GM21786 (cell line): ENCODE results near the gene IER5L.

ENCODE experiments used
- ATAC-seq: cut with Tn5 transposase; IDR thresholded peaks from one replicate; pipeline ENCODE4 v1.9.1; 2021; ENCODE audit not compliant: unreplicated experiment

IER5L gene

GRCh38 chr9:129182122-129182521 lies 4.1 kb upstream of the IER5L start:
- no peak for ATAC-seq

- ATAC-seq = no peak
These were observed 3.2 kb upstream of the IER5L start for GRCh38 chr9:129181246-129181645.

GRCh38 chr9:129178568-129179382 lies 714 bp upstream of the IER5L start:
- no peak for ATAC-seq

GRCh38 chr9:129177443-129177790 lies 644 bp downstream of the IER5L start:
- peak; percentile 11 for ATAC-seq

DNA sequence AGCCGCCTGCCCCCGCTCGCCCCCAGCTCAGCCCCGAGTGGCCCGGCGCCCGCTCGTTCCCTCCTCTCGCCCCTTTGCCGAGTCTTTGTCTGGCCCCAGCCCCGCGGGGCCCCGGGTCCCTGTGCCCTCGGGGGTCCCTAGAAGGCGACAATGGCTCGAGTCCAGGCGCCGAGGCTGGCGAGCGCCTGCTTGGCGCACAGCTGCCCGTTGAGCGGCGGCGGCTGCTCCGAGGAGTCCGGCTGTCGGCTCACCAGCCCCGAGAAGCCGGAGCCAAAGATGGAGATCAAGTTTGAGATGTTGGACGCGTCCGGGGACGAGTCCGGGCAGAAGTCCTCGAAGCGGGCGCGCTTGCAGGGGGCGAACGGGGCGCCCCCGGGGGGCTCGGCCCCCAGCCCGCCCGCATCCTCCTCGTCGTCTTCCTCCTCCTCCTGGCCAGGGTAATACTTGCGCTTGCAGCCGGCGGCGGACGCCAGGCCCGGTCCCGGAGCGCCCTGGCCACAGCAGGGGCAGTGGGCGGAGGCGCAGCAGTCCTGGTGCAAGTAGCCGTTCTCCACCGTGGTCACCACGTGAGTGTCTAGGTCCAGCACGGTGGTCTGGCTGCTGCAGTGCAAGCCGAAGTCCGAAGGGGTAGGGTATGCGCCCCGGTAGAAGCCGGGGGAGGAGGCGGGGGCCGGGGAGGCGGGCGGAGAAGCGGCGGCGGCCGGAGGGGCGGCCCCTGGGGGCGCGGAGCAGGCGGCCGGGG lies 1.2 kb downstream of the IER5L start:
- no peak for ATAC-seq

- no peak for ATAC-seq
These were observed 2.0 kb downstream of the IER5L start for GRCh38 chr9:129175825-129176633.

- ATAC-seq = no peak
These were observed 2.6 kb downstream of the IER5L start for GRCh38 chr9:129175515-129175824.

DNA sequence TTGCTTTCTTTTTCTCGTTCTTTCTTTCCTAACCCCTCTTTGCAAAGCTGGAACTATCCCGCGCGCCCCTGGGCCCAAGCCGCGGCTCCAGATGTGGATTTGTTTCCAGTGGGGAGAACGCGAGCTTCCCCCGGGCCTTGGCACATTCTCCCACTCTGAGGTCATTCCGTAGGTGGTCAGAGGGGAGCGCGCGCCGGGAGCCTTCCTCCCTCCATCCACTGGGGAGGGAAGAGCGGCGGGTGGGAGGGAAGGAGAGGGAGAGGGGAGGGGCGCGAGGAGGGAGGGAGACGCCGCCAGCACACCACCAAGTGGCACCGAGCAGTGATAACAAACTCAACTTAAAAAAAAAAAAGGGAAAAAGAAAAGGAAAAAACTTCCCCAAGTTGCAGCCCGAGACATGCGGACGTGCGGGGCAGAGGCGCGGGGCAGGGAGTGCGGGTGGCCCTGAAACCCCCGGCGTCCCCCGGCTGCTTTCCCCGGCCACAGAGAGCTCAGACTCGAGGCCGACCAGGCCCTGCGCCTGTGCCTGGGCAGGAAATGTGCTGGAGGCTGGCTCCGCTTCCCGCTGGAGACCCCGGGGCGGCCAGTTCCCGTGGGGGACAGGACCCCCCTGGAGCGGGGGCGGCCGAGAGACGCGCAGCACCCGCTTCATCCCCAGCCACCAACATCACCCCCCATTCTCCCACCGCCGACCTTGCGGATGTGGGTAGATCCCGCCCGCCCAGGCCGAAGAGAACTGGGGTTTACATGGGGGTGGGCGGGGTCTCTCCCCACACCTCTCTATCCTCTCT lies 3.1 kb downstream of the IER5L start:
- no peak for ATAC-seq

DNA sequence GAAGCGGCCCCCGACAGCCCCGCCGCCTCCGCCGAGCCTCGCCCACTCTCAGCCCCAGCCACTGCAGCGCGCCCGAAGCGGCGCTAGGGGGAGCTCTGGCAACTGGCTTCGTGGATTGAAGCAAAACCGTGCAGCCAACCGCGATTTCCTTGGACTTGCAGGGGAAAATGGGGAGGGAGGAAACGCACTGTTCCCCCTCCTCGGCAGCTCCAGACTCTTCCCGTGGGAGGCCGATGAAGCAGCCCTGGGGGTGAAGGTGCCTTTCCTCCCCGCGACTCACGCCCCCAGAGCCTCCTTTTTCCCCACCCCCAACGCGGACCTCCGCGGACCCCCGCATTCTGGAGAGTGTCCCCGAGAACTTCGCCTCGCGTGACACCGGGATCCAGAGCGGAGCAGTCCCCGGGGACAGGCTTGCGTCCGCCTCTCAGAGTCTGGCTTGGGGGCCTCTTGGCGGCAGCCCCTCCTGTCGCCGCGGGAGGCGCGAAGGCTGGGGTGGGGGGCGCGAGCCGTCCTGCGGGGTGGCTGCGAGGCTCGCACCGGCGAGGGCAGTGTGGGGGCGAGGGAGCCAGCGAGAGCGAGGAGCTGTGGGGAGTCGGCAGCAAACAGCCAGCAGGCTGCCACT lies 3.8 kb downstream of the IER5L start:
- no peak for ATAC-seq

GRCh38 chr9:129173296-129174101 lies 4.6 kb downstream of the IER5L start:
- no peak for ATAC-seq

DNA sequence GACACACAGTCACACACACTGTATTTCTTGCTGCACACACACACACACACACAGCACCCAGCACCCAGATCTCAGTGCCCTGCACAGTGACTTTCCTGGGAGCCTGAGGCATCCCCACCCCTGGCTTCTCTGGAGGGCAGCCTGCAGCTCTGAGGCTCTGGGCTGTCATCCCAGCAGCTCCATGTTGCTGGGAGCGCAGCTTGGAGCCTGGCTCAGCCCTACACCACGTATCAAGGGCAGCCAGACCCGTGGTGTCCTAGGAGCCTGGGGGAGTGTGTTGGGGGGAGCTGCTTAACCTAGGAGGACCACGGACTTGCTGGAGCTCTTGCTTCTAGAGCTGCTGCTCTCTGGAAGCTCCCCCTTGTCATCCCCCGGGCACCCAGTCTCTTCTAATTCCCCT lies 5.2 kb downstream of the IER5L start:
- no peak for ATAC-seq

- ATAC-seq = no peak
These were observed 5.9 kb downstream of the IER5L start for GRCh38 chr9:129171993-129172751.

DNA sequence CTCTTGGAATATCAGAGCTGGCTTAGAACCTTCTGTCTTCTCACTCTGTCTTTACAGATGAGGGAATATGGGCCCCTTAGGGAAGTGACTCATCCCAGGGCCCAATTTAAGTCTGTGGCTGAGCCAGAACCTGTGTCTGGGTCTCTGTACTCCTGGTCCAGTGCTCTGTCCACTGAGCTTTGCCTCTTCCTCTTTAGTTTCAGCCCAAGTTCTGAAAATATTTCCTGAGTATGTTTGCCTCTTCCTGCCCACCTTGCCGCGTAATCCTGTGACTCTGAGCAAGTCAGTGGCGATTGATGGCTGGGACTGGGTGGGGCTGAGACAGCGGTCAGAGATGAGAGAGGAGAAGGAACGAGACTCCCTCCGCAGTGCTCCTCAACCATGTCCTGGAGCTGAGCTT lies 7.8 kb downstream of the IER5L start:
- ATAC-seq = no peak

DNA sequence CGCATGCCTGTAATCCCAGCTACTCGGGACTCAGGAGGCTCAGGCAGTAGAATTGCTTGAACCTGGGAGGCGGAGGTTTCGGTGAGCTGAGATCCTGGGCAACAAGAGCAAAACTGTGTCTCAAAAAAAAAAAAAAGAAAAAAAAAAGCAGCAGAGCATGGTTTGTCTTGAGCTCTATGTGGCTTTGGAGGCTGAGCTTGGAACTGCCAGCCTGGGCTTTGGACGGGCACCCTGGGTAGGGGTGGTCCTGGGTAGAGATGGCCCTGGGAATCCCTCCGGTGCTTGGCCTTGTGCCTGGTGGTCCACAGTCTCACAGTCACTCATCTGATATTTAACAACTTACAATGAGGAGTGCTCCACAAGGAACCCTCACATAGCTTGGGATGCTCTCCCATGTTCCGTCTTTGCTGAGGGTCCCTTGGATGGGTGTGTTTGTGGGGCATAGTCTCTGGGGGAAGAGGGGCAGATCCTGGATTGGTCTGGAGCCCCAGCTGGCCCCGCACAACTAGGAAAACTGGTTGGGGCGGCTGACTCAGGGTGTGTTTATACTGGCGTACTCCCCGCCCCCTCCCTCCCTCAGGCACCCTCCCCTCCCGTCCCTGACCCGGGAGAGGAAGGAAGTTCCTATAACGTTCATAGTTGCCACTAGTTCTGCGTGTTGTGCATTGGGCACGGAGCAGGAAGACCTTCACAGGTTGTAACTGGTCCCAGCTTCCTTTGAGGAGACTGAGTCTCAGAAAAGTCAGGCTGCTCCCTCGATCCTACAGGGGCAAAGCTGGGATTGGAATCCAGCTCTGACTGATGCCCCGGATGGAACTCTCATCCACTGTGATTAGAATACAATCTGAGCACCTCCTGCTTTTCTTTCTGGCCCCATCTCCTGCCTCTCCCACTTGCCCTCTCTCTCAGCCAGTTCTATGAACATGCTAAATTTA lies 11.2 kb downstream of the IER5L start:
- no peak for ATAC-seq

DNA sequence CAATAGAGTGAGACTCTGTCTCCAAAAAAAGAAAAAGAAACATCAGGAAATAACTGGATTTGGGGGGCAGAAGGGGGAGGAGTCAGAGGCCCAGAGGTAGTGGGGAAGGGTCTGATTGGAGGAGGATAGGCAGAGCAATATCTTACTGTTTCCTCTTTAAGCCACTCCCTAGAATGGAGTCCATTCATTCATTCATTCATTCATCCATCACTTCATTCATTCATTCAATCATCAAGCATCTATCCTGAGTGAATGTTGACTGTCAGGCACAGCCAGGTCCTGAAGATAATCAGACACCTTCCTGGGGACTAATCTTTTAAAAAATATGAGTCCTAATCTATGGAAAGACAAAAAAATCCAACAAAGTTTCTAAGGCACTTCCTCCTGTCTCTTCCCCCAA lies 12.9 kb downstream of the IER5L start:
- ATAC-seq = no peak

DNA sequence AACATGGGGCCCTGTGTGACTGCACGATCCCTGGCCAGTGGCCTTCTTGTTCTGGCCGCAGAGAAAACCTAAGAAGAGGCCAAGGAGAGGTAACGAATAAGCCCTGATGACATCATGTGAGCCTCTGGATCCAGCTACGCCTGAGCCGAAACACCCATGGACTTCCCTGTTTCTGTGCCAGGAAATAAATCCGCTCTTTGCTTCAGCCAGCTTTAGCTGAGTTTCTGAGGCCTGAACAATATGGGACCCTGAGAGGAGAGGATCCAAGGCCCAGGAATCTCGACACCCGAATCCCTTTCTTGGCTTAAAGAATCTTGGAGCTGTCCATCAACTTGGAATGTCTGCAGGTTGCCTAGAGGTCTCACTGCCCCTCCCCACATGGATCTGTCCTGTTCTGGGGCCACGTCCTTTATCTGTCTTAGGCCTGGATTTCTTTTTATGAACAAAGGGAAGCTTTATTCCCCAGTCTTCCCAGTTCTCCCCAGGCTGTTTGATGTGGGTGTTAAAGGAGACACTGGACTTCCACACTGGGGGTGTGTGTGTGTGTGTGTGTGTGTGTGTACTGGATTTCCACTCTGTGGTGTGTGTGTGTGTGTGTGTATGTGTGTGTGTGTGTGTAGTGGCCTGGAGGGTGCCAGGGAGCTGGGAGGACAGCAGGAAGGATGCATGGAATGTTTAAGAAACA lies 13.7 kb downstream of the IER5L start:
- ATAC-seq = no peak

- no peak for ATAC-seq
These were observed 14.3 kb downstream of the IER5L start for GRCh38 chr9:129163753-129164152.
